SK-N-SH (cell line): Measurements from ENCODE around the gene TUBB1. TPM values are rescaled to one million over a fixed set of nuclear protein-coding genes. Genes with fewer than 3 reads are reported as not detected.
A peak's percentile ranks its signal among the peaks of the same experiment; 100 is the strongest.
"Not testable (repeated sequence)": the region's sequence is repeated elsewhere in the genome, so short reads cannot be mapped to it uniquely, and the experiment has no call there.

Experiments used
- CTCF ChIA-PET: fragments of 300-600, 350-600 bp; formaldehyde crosslinking; extraction: SDS; loops from one replicate; lab custom pipeline; 2021; lab: Yijun Ruan, JAX
- POLR2A ChIA-PET: fragments of 350-600 bp; sonication (Branson Sonifier 250); formaldehyde crosslinking; extraction: SDS; loops from one replicate; lab custom pipeline; 2020; ENCODE audit warnings: antibody characterized with exemption, inconsistent platforms; lab: Yijun Ruan, JAX
- DNase-seq: peaks from one replicate; pipeline ENCODE4 v3.0.0; 2012
- H2AFZ ChIP-seq: fragments of 200-600 bp; sonication (generic); 2 replicates; pipeline ENCODE4 v1.8.1; 2016; ENCODE audit warnings: antibody characterized with exemption, mild to moderate bottlenecking, low read depth
- H3F3A ChIP-seq: fragments of 200-600 bp; sonication (generic); replicated peaks from 2 replicates; pipeline ENCODE3; 2016; ENCODE audit warnings: antibody characterized with exemption, mild to moderate bottlenecking; ENCODE audit not compliant: insufficient read depth
- H3K27ac ChIP-seq, 2 experiments: fragments of 200-500 bp in 1 of 2; fragments of 200-600 bp in 1 of 2; sonication (Bioruptor generic) in 1 of 2; sonication (generic), shearing (Covaris generic) in 1 of 2; 2 replicates each; pipeline versions ENCODE4 v1.5.1 to v1.6.1; 2014 to 2016; ENCODE audit warnings: low read depth in 2 of 2, inconsistent platforms in 1 of 2, low read length in 1 of 2, mild to moderate bottlenecking in 1 of 2, mixed read lengths in 1 of 2
- H3K27me3 ChIP-seq: fragments of 200-600 bp; sonication (generic), shearing (Covaris generic); 2 replicates; pipeline ENCODE4 v1.6.1; 2016; ENCODE audit warnings: mixed run types; ENCODE audit not compliant: insufficient read depth
- H3K36me3 ChIP-seq, 2 experiments: fragments of 200-500 bp in 1 of 2; fragments of 200-600 bp in 1 of 2; sonication (Bioruptor generic) in 1 of 2; sonication (generic) in 1 of 2; replicated peaks in 1 of 2; 2 replicates each; pipeline versions ENCODE3 to v1.5.1; 2014 to 2016; ENCODE audit warnings: low read length in 1 of 2, mild to moderate bottlenecking in 1 of 2; ENCODE audit not compliant: insufficient read depth in 2 of 2, control insufficient read depth in 1 of 2
- H3K4me1 ChIP-seq, 2 experiments: fragments of 200-500 bp in 1 of 2; fragments of 200-600 bp in 1 of 2; sonication (Bioruptor generic) in 1 of 2; sonication (generic), shearing (Covaris generic) in 1 of 2; 2 replicates each; pipeline versions ENCODE4 v1.5.1 to v1.6.1; 2014 to 2016; ENCODE audit warnings: low read depth in 1 of 2, low read length in 1 of 2, mixed run types in 1 of 2; ENCODE audit not compliant: insufficient read depth in 2 of 2, control insufficient read depth in 1 of 2
- H3K4me2 ChIP-seq: fragments of 200-600 bp; sonication (generic), shearing (Covaris generic); 2 replicates; pipeline ENCODE4 v1.6.1; 2017; ENCODE audit warnings: mixed run types
- H3K4me3 ChIP-seq, 2 experiments: fragments of 200-500 bp in 1 of 2; fragments of 200-600 bp in 1 of 2; sonication (Bioruptor generic) in 1 of 2; sonication (generic), shearing (Covaris generic) in 1 of 2; 2 replicates each; pipeline versions ENCODE4 v1.5.1 to v1.8.1; 2014 to 2016; ENCODE audit warnings: low read depth in 2 of 2, inconsistent platforms in 1 of 2, low read length in 1 of 2, mild to moderate bottlenecking in 1 of 2, mixed read lengths in 1 of 2, moderate library complexity in 1 of 2
- H3K79me2 ChIP-seq: fragments of 200-600 bp; sonication (generic); 2 replicates; pipeline ENCODE4 v1.8.1; 2017; ENCODE audit warnings: mild to moderate bottlenecking; ENCODE audit not compliant: insufficient read depth
- H3K9ac ChIP-seq: fragments of 200-600 bp; sonication (generic); 2 replicates; pipeline ENCODE4 v1.6.1; 2017; ENCODE audit warnings: mixed run types
- H3K9me2 ChIP-seq: fragments of 200-600 bp; sonication (generic); 2 replicates; pipeline ENCODE4 v1.6.1; 2017; ENCODE audit warnings: mixed run types
- H3K9me3 ChIP-seq: fragments of 200-600 bp; sonication (generic); 2 replicates; pipeline ENCODE4 v1.6.1; 2017; ENCODE audit warnings: mixed run types, mild to moderate bottlenecking, moderate library complexity
- H4K20me1 ChIP-seq: fragments of 200-600 bp; sonication (generic); 2 replicates; pipeline ENCODE4 v1.6.1; 2017; ENCODE audit warnings: mild to moderate bottlenecking, mixed run types; ENCODE audit not compliant: insufficient read depth
- CTCF ChIP-seq: fragments of 200-600 bp; sonication (generic); IDR thresholded peaks from 2 replicates; pipeline ENCODE4 v1.6.1; 2017; ENCODE audit warnings: antibody characterized with exemption, mild to moderate bottlenecking, moderate library complexity
- ELF1 ChIP-seq: IDR thresholded peaks from 2 replicates; pipeline ENCODE4 v1.4.0; 2012
- EZH2phosphoT487 ChIP-seq: fragments of 200-600 bp; sonication (generic); IDR thresholded peaks from 2 replicates; pipeline ENCODE4 v1.6.1; 2017; ENCODE audit warnings: low read depth, mixed run types, mild to moderate bottlenecking, antibody characterized with exemption, moderate library complexity, borderline replicate concordance
- FOSL2 ChIP-seq: IDR thresholded peaks from 2 replicates; pipeline ENCODE4 v1.4.0; 2012; ENCODE audit warnings: low read depth, mild to moderate bottlenecking, moderate library complexity, borderline replicate concordance
- FOXM1 ChIP-seq: IDR thresholded peaks from 2 replicates; pipeline ENCODE4 v1.4.0; 2012; ENCODE audit warnings: low read depth, mild to moderate bottlenecking
- GABPA ChIP-seq: IDR thresholded peaks from 2 replicates; pipeline ENCODE4 v1.4.0; 2012; ENCODE audit warnings: low read depth, mild to moderate bottlenecking
- MAX ChIP-seq: IDR thresholded peaks from 2 replicates; pipeline ENCODE4 v1.4.0; 2012; ENCODE audit warnings: low read depth
- MEF2A ChIP-seq: IDR thresholded peaks from 2 replicates; pipeline ENCODE4 v1.4.0; 2012; ENCODE audit warnings: low read depth, borderline replicate concordance
- MXI1 ChIP-seq: IDR thresholded peaks from 2 replicates; pipeline ENCODE4 v1.6.1; 2012; ENCODE audit warnings: mild to moderate bottlenecking, low read depth, low read length, improper control_type of control experiment
- NFIC ChIP-seq: IDR thresholded peaks from 2 replicates; pipeline ENCODE4 v1.4.0; 2012; ENCODE audit warnings: borderline replicate concordance
- NRF1 ChIP-seq: IDR thresholded peaks from 2 replicates; pipeline ENCODE4 v1.6.1; 2012; ENCODE audit warnings: low read depth, mild to moderate bottlenecking, low read length
- REST ChIP-seq: IDR thresholded peaks from 2 replicates; pipeline ENCODE4 v1.6.1; 2012; ENCODE audit warnings: mild to moderate bottlenecking, low read depth, low read length, moderate library complexity
- RFX5 ChIP-seq: IDR thresholded peaks from 2 replicates; pipeline ENCODE4 v1.6.1; 2012; ENCODE audit warnings: mild to moderate bottlenecking, improper control_type of control experiment, low read length
- SMC3 ChIP-seq: IDR thresholded peaks from 2 replicates; pipeline ENCODE4 v1.6.1; 2012; ENCODE audit warnings: low read depth, low read length, improper control_type of control experiment
- TAF1 ChIP-seq: IDR thresholded peaks from 2 replicates; pipeline ENCODE4 v1.6.1; 2012; ENCODE audit warnings: low read depth, mild to moderate bottlenecking, low read length, moderate library complexity, borderline replicate concordance
- TEAD4 ChIP-seq: IDR thresholded peaks from 2 replicates; pipeline ENCODE4 v1.4.0; 2012; ENCODE audit warnings: mild to moderate bottlenecking, borderline replicate concordance; ENCODE audit not compliant: insufficient read depth
- USF1 ChIP-seq: IDR thresholded peaks from 2 replicates; pipeline ENCODE4 v1.4.0; 2012; ENCODE audit warnings: low read depth, borderline replicate concordance
- USF2 ChIP-seq: fragments of 150-350 bp; IDR thresholded peaks from 2 replicates; pipeline ENCODE4 v1.6.1; 2017; ENCODE audit warnings: antibody characterized with exemption, low read length, low read depth, borderline replicate concordance
- YY1 ChIP-seq: IDR thresholded peaks from 2 replicates; pipeline ENCODE4 v1.4.0; 2012; ENCODE audit warnings: low read depth, mild to moderate bottlenecking
- WGBS: methylation state at CpG from one replicate; pipeline ENCODE4 v1.1.6; 2017; ENCODE audit warnings: low lambda C conversion rate; 5-methylcytosine and 5-hydroxymethylcytosine counted together
- polyA plus RNA-seq, 3 experiments: library from polyadenylated mRNA; depleted of rRNA; stranded (reverse); fragments of >200 nt; gene quantifications; 2 replicates each; pipeline ENCODE4 v1.2.3, GENCODE V29; 2012

Gene TUBB1
- polyA plus RNA-seq, 1 of the 3 experiments (the other 2 are of a cell fraction): not detected

GRCh38 chr20:59010995-59011873 is 8.0 kb upstream of the TUBB1 start (continued):
- TF ChIP-seq REST (no peak), EZH2phosphoT487 (no peak), MEF2A (no peak), GABPA (no peak), ELF1 (no peak), NRF1 (no peak), USF1 (no peak), RFX5 (no peak), YY1 (peak; percentile 50; the same call in 1 of the 2 replicates), USF2 (no peak), SMC3 (no peak), MAX (peak; percentile 80), TEAD4 (peak; percentile 29; the same call in 1 of the 2 replicates), MXI1 (no peak), NFIC (no peak), FOSL2 (no peak), FOXM1 (no peak), CTCF (no peak), TAF1 (no peak)

GRCh38 chr20:59011874-59012157 is 7.4 kb upstream of the TUBB1 start:
- H3K9ac ChIP-seq, H3K27me3 ChIP-seq, POLR2A ChIA-PET: not testable (repeated sequence)

More at GRCh38 chr20:59011874-59012157, 7.4 kb upstream of the TUBB1 start:
- H2AFZ ChIP-seq, H3K9me3 ChIP-seq, H4K20me1 ChIP-seq, H3K4me3 ChIP-seq, H3K9me2 ChIP-seq, H3K4me2 ChIP-seq, H3K36me3 ChIP-seq, H3K79me2 ChIP-seq, DNase-seq: not testable (repeated sequence)
- H3K4me1 ChIP-seq: peaks cover 24 to 35% of the 10 kb centered on the region in 2 experiments; a peak in 3 of 4 replicates
- 90% methylated on average over 3 of the region's 3 CpGs for WGBS
- CTCF ChIA-PET: interaction anchor here (1.0 kb wide), 1 partner anchor 392 kb away, joined by 4 read pairs; no protein-coding TSS in a partner anchor
- peak overlapping the region in 1 of 2 experiments; percentile 84; a peak in 2 of 4 replicates for H3K27ac ChIP-seq
- H3F3A ChIP-seq: peaks cover 12% of the 10 kb centered on the region
